ENCODE measurements around the gene USP31.
A peak's percentile ranks its signal among the peaks of the same experiment; 100 is the strongest.

The USP31 gene

DNA sequence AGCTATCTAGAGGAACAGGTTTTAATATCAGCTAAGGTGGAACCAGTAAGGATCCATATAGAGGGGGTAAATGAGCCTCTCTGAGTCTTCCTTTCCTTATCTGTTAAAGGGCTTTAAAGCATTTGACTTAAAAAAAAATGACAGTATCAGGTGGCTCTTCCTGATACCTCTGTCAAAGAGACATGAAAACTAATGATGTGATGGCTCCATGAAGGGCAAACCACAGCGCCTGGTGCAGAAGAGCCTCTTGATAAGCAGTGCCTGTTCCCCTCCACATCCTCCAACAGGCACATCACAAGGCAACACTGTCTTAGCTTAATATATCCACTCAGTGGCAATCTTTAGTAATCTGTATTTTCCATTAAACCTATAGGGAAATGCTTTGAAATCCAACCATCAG, 68.9 kb downstream of the USP31 start:
- no peak for DNase-seq
- H3K27me3 Mint-ChIP-seq, result no peaks in the 10 kb centered on the region
- no peaks in the 10 kb centered on the region for H3K9me3 Mint-ChIP-seq
- ATAC-seq, result no peak
- peaks cover 4% of the 10 kb centered on the region for H3K4me1 Mint-ChIP-seq
- H3K36me3 Mint-ChIP-seq (ENCODE audit: low read depth), result peaks cover 33% of the 10 kb centered on the region
- H3K4me3 Mint-ChIP-seq, result no peak overlapping the region
- H3K27ac Mint-ChIP-seq, result no peak overlapping the region

DNA sequence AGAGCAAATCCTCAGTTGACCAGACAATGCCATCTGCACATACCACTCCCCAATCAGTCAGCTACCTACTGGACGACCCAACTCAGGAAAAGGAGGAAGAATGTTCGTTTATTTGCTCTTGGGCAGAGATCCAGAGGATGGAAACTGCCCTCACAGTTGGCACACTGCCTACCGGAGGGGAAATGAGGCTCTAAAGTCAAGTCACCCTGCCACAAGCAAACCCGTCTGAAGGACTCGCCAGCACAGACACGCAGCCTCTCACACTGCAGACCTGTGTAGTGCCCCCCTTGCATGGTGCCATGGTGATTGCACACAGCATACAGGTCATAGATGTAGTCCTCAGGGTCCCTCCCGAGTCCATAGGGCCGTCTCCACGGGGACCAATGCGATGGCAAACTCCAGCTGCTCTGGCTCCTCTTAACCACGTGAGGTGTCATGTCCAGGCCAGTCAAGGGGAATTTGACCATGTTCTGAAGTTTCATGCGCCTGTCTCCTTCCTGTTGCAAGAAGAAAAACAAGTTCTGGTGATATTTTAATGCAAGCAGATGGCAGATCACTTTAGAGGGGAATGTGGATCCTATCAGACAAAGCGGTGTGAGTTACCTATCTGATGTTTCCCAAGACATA, 69.5 kb downstream of the USP31 start:
- H3K4me1 Mint-ChIP-seq, result peaks cover 4% of the 10 kb centered on the region
- no peak overlapping the region for H3K27ac Mint-ChIP-seq
- peaks cover 31% of the 10 kb centered on the region for H3K36me3 Mint-ChIP-seq (ENCODE audit: low read depth)
- no peak overlapping the region for H3K4me3 Mint-ChIP-seq
- no peaks in the 10 kb centered on the region for H3K9me3 Mint-ChIP-seq
- H3K27me3 Mint-ChIP-seq, result no peaks in the 10 kb centered on the region
- ATAC-seq, result no peak
- no peak for DNase-seq

DNA sequence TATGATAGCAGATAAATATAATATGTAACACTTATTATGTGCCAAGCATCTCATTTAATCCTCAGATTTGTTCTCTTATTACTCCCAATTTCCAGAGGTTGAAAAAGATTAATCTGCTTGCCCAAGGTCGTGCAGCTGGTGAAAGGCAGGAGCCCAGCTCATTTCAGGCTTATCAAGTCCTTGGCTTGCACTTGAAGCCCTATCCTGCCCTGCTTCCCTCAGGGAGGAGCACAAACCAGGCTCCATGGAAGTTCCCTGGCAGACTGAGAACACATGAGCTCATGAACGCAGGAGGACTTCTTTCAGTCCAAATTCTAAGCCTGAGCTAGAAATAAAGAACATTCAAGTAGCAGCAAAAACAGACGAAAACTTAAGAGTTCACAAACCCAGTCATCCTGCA, 74.8 kb downstream of the USP31 start:
- ATAC-seq, result no peak
- no peaks in the 10 kb centered on the region for H3K9me3 Mint-ChIP-seq
- no peaks in the 10 kb centered on the region for H3K27me3 Mint-ChIP-seq
- H3K27ac Mint-ChIP-seq, result no peak overlapping the region
- no peak overlapping the region for H3K4me3 Mint-ChIP-seq
- H3K36me3 Mint-ChIP-seq (ENCODE audit: low read depth), result peaks cover 19% of the 10 kb centered on the region
- H3K4me1 Mint-ChIP-seq, result no peaks in the 10 kb centered on the region
- DNase-seq, result no peak

DNA sequence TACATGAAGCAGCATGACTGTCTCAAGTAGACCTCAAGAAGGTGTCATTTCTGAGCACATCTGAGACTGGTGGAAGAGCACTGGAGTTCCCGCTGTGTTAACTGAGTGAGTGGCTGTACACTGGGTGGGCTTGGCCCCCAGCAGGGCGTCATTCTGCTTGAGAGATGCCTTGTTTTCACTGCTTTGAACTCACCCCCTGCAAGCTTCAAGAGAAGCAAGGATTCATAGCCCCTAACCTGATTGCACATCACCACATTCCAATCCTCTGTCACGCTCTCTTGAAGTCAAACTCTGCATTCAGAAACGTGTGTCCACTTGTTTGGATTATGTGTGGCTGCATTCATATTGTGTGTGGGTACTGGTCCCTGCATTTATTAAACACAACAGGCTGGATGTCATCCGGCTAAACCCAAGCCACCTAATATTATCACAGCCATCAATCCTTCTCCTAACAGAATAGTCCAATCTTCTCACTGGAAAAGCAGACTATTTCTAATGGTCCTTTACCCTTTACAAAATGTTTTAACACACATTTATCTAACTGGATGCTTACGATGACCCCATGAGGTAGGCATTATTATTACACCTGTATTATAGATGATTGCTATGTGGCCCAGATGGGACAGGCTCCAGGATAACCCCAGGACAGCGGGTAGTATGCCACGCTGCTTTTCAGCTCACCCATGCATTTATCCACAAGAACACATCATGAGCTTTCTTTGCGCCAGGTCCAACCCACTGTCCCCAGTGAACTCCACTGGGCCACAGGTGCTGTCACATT, 76.3 kb downstream of the USP31 start:
- Mint-ChIP-seq H3K27ac (no peak overlapping the region), H3K4me3 (no peak overlapping the region), H3K27me3 (no peaks in the 10 kb centered on the region), H3K9me3 (no peaks in the 10 kb centered on the region), H3K4me1 (no peaks in the 10 kb centered on the region), H3K36me3 (ENCODE audit: low read depth) (peaks cover 20% of the 10 kb centered on the region)
- ATAC-seq, result no peak
- DNase-seq, result no peak

DNA sequence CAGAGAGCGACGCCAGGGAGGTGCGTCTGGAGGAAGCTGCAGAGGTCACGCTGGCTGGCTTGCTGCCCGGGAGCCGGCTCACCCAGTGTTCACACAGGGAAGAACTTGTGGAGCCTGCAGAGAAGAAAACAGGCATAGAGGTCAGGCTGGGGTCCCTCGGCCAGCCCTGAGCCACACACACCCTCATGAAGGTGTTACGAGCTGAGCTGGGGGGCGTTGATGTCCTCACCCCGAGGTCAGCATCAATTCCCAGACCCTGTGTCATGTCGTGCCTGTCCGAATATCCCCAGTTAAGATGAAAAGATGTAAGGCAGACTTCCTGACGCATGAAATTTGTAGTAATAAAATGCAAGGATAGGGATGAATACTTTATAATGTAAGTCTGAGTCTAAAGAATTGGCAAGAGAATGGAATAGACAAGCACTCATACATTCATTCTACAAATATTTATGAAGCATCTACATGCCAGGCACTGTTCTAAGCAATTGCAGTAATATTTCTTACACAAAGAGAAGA, 77.1 kb downstream of the USP31 start:
- no peaks in the 10 kb centered on the region for H3K27me3 Mint-ChIP-seq
- H3K9me3 Mint-ChIP-seq, result no peaks in the 10 kb centered on the region
- H3K4me1 Mint-ChIP-seq, result no peaks in the 10 kb centered on the region
- ATAC-seq (no peak), DNase-seq (no peak)
- peaks cover 21% of the 10 kb centered on the region for H3K36me3 Mint-ChIP-seq (ENCODE audit: low read depth)
- H3K4me3 Mint-ChIP-seq, result no peak overlapping the region
- H3K27ac Mint-ChIP-seq, result no peak overlapping the region

DNA sequence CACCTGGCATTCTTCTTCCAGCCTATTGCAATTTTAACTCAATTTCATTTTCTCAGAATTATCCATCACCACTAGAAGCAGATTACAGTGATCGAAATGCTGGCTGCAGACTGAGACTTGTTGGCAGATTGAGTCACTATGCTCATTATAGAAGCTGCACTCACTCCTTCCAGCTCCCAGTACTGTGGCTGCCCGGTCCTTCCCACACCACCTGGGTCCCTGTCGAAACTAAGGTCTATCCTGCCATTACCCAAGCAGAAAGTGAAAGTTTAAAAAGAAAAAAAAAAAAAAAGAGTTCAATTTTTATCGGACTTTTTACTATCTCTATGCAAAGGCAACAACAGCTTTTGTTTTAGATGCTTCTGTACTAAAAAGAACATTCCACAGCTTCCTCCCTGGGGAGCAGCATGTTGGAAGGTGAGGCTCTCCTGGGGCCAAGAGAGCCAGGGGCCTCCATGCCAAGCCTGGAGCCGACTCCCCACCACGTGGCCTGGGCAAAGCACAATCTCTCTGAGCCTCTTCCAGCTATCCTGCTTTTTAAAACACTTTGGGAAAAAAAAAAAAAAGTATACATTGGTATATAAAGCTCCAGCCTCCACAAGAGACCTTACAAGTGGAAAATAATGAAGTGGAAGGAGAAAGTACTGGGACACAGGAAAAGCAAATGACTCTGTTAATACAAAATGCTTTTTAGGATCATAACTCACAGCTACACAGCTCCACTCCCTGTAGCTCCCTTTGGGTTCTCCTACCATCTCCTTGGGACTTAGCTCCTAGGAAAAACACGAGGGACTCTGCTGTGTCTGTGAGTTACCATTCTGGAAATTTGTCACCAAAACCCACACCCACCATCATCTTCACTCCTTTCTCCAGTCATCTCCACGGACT, 77.8 kb downstream of the USP31 start:
- Mint-ChIP-seq H3K27ac (no peak overlapping the region), H3K27me3 (no peaks in the 10 kb centered on the region), H3K4me1 (no peaks in the 10 kb centered on the region), H3K9me3 (no peaks in the 10 kb centered on the region), H3K4me3 (no peak overlapping the region), H3K36me3 (ENCODE audit: low read depth) (peaks cover 17% of the 10 kb centered on the region)
- DNase-seq (no peak), ATAC-seq (no peak)

DNA sequence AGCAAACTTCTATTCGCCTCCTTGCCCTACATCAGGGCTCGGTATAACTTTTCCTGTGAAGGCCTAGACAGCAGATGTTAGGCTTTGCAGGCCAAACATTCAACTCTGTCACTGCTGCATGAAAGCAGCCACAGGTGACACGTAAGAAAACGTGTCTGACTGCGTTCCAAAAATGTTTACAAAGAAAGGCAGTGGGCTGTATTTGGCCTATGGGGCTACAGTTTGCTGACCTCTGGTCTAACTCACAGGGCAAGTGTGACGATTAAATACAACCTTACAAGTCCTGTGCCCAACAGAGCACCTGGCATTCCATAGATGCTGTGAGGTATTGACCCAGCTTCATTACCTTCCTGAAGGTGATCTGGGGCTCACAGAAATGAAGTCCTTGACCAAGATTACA, 79.4 kb downstream of the USP31 start:
- peaks cover 17% of the 10 kb centered on the region for H3K36me3 Mint-ChIP-seq (ENCODE audit: low read depth)
- no peak for DNase-seq
- no peak overlapping the region for H3K4me3 Mint-ChIP-seq
- H3K4me1 Mint-ChIP-seq, result no peaks in the 10 kb centered on the region
- H3K27ac Mint-ChIP-seq, result no peak overlapping the region
- no peaks in the 10 kb centered on the region for H3K27me3 Mint-ChIP-seq
- no peaks in the 10 kb centered on the region for H3K9me3 Mint-ChIP-seq
- no peak for ATAC-seq

DNA sequence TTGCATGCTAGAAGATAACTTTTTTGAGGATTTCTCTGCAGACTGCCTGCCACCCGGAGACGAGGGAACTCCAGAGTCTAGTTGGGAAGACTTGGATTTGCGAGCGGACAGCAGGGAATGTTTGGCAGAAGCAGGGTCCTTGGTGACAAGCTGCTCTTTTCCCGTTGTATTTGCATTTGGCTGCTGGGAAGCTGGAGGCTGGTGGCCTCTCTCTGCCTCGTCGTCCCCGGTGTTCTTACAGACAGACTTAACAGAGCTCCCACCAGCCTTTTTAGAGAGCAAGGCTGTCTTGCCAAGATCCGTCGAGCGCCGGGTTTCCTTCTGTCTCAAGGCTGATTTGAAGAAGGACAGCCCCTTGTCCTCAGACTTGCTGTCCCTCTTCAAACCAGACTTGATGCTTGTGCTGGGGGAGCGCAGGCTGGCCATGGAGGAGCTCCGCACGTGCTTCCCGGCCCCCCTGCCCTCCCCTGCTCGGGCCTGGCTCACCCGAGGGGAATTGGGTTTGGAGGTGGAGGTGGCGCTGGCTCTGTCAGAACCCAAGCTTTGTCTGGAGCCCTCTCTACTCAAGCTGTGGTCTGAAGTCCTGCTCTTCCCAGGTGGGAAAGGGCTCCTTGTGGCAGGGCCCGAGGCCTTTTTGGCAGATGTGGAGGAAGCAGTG, 81.0 kb downstream of the USP31 start:
- no peak for DNase-seq
- ATAC-seq, result no peak
- H3K4me3 Mint-ChIP-seq, result no peak overlapping the region
- no peaks in the 10 kb centered on the region for H3K27me3 Mint-ChIP-seq
- H3K4me1 Mint-ChIP-seq, result no peaks in the 10 kb centered on the region
- peaks cover 15% of the 10 kb centered on the region for H3K36me3 Mint-ChIP-seq (ENCODE audit: low read depth)
- no peaks in the 10 kb centered on the region for H3K9me3 Mint-ChIP-seq
- H3K27ac Mint-ChIP-seq, result no peak overlapping the region

DNA sequence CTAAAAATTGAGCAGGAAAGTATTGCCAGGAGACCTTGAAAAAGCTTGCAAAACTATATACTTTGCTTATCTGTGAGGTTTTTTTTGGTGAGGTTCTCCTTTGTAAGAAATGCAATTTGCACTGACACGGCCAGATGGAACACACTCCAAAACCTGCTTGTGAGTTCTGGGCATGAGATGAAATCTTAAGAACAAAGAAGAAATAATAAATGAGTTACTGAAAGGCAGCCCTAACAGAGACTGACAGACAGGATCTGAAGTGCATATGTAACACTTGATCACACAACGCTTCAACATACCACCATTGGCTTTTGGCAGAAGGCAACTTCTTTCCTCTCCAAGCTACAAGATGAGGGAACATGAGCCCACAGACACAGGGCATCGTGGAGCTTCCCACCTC, 82.6 kb downstream of the USP31 start:
- ATAC-seq, result no peak
- H3K27ac Mint-ChIP-seq, result no peak overlapping the region
- DNase-seq, result no peak
- no peak overlapping the region for H3K4me3 Mint-ChIP-seq
- H3K36me3 Mint-ChIP-seq (ENCODE audit: low read depth), result peaks cover 13% of the 10 kb centered on the region
- no peaks in the 10 kb centered on the region for H3K27me3 Mint-ChIP-seq
- H3K9me3 Mint-ChIP-seq, result no peaks in the 10 kb centered on the region
- H3K4me1 Mint-ChIP-seq, result no peaks in the 10 kb centered on the region

DNA sequence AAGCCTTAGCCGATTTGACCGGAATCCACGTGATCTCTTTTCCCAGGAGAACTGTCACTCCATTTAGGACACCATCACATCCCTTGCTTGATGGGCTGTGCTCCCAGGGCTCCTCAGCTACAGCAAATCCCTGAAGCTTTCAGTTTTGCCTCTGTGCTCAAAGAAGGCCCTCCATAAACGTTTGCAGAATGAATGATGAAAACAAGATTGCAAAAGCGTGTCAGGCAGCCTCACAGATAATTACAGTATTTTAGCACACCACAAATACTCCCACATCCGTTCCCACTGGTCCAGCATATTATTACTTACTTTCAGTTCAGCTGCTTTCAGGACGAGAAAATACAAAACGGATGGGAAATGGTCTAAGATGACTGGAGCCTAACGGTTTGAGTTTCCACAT, 84.6 kb downstream of the USP31 start:
- no peaks in the 10 kb centered on the region for H3K9me3 Mint-ChIP-seq
- H3K4me3 Mint-ChIP-seq, result no peak overlapping the region
- DNase-seq (no peak), ATAC-seq (no peak)
- H3K4me1 Mint-ChIP-seq, result peaks cover 2% of the 10 kb centered on the region
- H3K36me3 Mint-ChIP-seq (ENCODE audit: low read depth), result peaks cover 13% of the 10 kb centered on the region
- H3K27me3 Mint-ChIP-seq, result no peaks in the 10 kb centered on the region
- no peak overlapping the region for H3K27ac Mint-ChIP-seq

DNA sequence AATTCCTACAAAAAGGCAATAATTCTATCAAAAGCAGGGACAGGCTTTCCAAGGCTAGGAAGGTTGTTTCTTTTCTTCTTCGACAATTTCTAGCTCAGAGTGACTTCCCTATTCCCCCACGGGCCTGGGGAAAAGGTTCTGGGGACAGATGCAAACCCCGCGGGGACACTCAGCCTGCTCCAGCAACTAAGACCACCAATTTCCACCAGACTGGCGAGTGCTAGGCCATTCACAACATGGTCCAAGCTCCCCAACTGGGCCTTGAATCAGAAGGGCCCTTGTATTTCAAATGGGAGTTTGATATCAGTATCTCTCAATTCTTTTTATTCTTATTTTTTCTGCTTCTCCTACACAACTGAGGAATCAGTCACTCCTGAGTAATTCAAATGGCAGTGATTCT, 86.7 kb downstream of the USP31 start:
- Mint-ChIP-seq H3K4me1 (peaks cover 2% of the 10 kb centered on the region), H3K4me3 (no peak overlapping the region), H3K27me3 (peaks cover 2% of the 10 kb centered on the region), H3K27ac (no peak overlapping the region), H3K36me3 (ENCODE audit: low read depth) (peaks cover under 1% of the 10 kb centered on the region), H3K9me3 (no peaks in the 10 kb centered on the region)
- DNase-seq (no peak), ATAC-seq (no peak)

DNA sequence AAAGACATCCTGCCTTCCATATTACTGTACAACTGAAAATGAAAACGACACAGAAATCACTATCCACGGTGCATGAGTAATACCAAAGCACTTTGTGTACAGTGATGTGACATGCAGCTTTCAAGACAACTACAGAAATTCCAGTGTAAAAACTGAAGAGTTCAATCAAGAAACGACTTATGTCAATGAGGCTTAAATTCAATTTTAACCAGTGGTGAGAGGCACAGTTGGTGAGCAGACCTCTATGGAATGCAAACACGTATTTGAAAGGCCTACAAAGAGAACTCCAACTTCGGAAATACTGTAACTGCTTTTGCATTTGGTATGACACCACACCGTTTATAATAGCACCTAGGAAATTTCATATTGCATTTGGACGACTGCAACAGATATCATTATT, 87.6 kb downstream of the USP31 start:
- DNase-seq, result no peak
- Mint-ChIP-seq H3K4me3 (no peak overlapping the region), H3K9me3 (no peaks in the 10 kb centered on the region), H3K4me1 (peaks cover 2% of the 10 kb centered on the region), H3K27me3 (peaks cover 9% of the 10 kb centered on the region), H3K27ac (no peak overlapping the region), H3K36me3 (ENCODE audit: low read depth) (no peaks in the 10 kb centered on the region)
- no peak for ATAC-seq

DNA sequence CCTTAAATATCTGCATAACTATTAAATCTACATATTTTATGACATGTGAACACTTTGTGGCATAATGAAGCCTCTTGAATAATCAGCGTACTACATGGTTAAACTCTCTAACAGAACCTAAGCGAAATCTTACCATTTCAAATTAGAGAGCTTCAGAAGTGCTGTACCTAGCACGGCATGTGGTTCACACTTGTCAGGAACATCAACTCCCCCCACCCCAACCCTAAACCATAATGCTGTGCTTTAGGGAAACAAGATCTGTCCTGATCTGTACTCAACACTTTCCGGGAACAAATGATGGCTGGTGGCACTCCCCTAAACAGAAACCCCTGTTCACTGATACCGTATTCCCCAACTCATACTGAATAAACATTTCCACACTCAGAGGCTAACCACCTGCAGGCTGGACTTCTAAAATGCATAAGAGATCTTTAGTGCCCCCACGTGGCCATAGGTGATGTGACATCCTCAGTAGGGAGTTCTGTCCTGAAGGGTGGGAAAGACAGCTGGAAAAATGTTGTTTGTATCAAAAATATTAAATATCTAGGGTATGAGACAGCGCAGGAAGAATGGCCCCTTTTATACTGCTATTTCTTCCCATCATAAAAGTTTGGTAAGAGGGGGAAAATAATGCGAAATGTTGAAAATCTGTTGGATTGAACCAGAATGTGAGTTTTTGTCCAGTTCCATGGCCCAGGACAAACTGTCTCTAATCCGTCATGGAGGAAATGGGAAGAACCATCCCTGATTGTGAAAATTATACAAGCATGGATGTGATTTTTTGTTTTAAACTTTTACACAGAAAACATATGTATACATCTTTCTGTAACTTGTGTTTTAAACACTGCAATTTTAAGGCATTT, 88.6 kb downstream of the USP31 start:
- H3K27me3 Mint-ChIP-seq, result peaks cover 10% of the 10 kb centered on the region
- no peaks in the 10 kb centered on the region for H3K9me3 Mint-ChIP-seq
- H3K4me1 Mint-ChIP-seq, result peaks cover 2% of the 10 kb centered on the region
- H3K36me3 Mint-ChIP-seq (ENCODE audit: low read depth), result no peaks in the 10 kb centered on the region
- DNase-seq, result peak; percentile 57
- no peak overlapping the region for H3K4me3 Mint-ChIP-seq
- H3K27ac Mint-ChIP-seq, result no peak overlapping the region
- peak; percentile 80 for ATAC-seq

DNA sequence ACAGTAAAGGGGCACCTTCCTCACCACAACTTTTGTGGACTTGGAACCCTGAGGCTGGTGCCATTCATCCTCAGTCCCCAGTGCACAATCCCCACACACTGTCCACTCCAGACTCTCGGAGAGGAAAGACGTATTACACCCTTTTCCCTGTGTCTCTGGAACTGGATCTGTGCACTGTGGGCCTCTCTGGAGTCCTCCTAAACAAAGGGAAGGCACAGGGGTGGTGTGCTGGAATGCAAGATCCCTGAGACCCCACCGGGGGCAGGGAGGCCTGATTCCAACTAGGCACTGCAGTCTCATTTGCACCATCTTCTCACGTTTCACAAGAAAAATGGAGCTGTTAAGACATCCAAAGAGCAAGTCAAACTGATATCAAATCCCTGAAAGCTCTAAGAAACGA, 89.8 kb downstream of the USP31 start:
- Mint-ChIP-seq H3K27me3 (peaks cover 18% of the 10 kb centered on the region), H3K36me3 (ENCODE audit: low read depth) (no peaks in the 10 kb centered on the region), H3K27ac (no peak overlapping the region), H3K4me1 (peaks cover 2% of the 10 kb centered on the region), H3K9me3 (no peaks in the 10 kb centered on the region), H3K4me3 (no peak overlapping the region)
- no peak for DNase-seq
- no peak for ATAC-seq

Data from activated naive CD8-positive, alpha-beta T cell treated with anti-CD3 and anti-CD28 coated beads, Interleukin-2, amount 50 U/mL, for 24 hours (primary cell).